Right lobe of liver (tissue), 4 donors: Measurements from ENCODE around the gene CYP2A7.

Experiments used
- CTCF ChIP-seq, 4 donors: fragments of 200-600 bp in 3 of 4; fragments of 450-650 bp in 1 of 4; IDR thresholded peaks; one replicate each; pipeline versions ENCODE4 v1.5.1 to v1.8.0; 2016 to 2022; ENCODE audit warnings: antibody characterized with exemption in 4 of 4, mild to moderate bottlenecking in 2 of 4
- POLR2A ChIP-seq: fragments of 450-650 bp; IDR thresholded peaks from one replicate; pipeline ENCODE4 v1.6.1; 2017; ENCODE audit warnings: antibody characterized with exemption, mild to moderate bottlenecking
- donor health status: DM: no; HTN: no; CAD: no.
- donor health status: DM: no; HTN: no; CAD: no.
- donor health status: DM: no; HTN: yes; CAD: no.

- TF ChIP-seq CTCF (IDR thresholded peaks at IDR 0.05) (no peak), POLR2A (no peak)
These were observed 39.2 kb upstream of the CYP2A7 start for GRCh38 chr19:40921005-40921897.
